ENCODE results near the gene RELB. TPM values are rescaled to one million over a fixed set of nuclear protein-coding genes. Genes with fewer than 3 reads are reported as not detected.

RELB gene
- total and polyA plus RNA-seq, 10 of the 15 experiments (the other 5 are each of a cell fraction or from before 2014, with no cell fraction given), result 0.66 to 43.8 (median 12.8) TPM

DNA sequence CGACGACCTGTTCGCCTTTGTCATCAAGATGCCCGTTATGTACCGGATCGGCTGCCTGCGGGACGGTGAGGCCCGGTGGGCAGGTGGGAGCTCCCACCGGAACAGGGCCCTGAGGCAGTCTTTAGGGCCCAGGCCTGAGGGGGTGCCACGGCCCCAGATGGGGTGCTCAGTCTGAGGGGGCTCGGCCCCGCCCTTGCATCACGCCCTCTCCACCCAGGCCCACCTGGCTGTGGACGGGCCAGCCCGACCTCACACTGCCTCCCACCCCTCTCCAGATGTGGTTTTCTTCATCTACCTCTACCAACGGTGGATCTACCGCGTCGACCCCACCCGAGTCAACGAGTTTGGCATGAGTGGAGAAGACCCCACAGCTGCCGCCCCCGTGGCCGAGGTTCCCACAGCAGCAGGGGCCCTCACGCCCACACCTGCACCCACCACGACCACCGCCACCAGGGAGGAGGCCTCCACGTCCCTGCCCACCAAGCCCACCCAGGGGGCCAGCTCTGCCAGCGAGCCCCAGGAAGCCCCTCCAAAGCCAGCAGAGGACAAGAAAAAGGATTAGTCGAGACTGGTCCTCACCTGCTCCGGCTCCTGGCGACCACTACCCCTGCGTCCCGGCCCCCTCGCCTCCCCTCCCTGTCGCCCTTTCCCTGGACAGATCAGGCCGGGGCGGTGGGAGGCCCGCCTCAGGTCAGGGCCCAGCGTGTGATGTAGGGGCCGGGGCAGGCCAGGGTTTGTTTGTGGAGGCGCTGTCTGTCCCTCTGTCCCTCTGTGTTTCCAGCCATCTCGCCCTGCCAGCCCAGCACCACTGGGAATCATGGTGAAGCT, 8.7 kb upstream of the RELB start:
- Histone ChIP-seq H3K27me3 (replicated peaks in 1 of 2; ENCODE audit: control insufficient read depth in 2 of 2, insufficient read depth in 2 of 2, low read length in 1 of 2) (no peaks in the 10 kb centered on the region), H3K36me3 (ENCODE audit: control insufficient read depth in 2 of 2, insufficient read depth in 2 of 2, low read length in 1 of 2) (peaks cover 0 to 24% of the 10 kb centered on the region in 2 experiments; a peak in 3 of 4 replicates), H3K4me1 (ENCODE audit: control insufficient read depth, insufficient read depth, low read length) (peaks cover 12% of the 10 kb centered on the region), H3K9me3 (replicated peaks; ENCODE audit: control insufficient read depth, insufficient read depth, low read length) (no peaks in the 10 kb centered on the region), H2AFZ (ENCODE audit: control insufficient read depth, low read depth, low read length) (no peak overlapping the region), H3K79me2 (ENCODE audit: control insufficient read depth, insufficient read depth, low read length) (no peaks in the 10 kb centered on the region), H3K9ac (ENCODE audit: control insufficient read depth, insufficient read depth, low read length) (no peak overlapping the region), H3K4me2 (ENCODE audit: control insufficient read depth, insufficient read depth) (no peak overlapping the region), H4K20me1 (ENCODE audit: control insufficient read depth, insufficient read depth) (no peaks in the 10 kb centered on the region), H3K4me3 (no peak overlapping the region), H3K27ac (ENCODE audit: control insufficient read depth, insufficient read depth) (no peak overlapping the region)
- WGBS (ENCODE audit: insufficient coverage, insufficient replicate concordance, low lambda C conversion rate, missing lambda C conversion rate), result 96% methylated on average over 39 of the region's 44 CpGs
- ChIA-PET SMC1A (ENCODE audit: uncharacterized antibody, unreplicated experiment) (no interaction called here), CTCF (interaction anchor here (1.5 kb wide), 1 partner anchor 67 kb away, joined by 5 read pairs; no protein-coding TSS in a partner anchor), POLR2A (no interaction called here), RAD21 (ENCODE audit: unreplicated experiment) (interaction anchor here (1.5 kb wide), 1 partner anchor 67 kb away, joined by 5 read pairs; no protein-coding TSS in a partner anchor)
- intact Hi-C loops (cut with micrococcal nuclease; ENCODE audit: unreplicated experiment) (no loop called here), in situ Hi-C loops (cut with MboI) (no loop called here)
- no TSS peak for BruUV-seq (replicated peaks)
- DNase-seq (ENCODE audit: low read depth, low spot score), result no peak
- no peak for FAIRE-seq
- no peak for ATAC-seq
- TF ChIP-seq ESRRA (IDR thresholded peaks at IDR 0.05; ENCODE audit: low read length), result no peak
- TF ChIP-seq RCOR1 (conservative IDR thresholded peaks at IDR 0.05; ENCODE audit: low read depth, low read length), result no peak
- TF ChIP-seq SMC3 (IDR thresholded peaks at IDR 0.05; ENCODE audit: borderline replicate concordance, low read length), result no peak
- no peak for TF ChIP-seq GATAD2B (conservative IDR thresholded peaks at IDR 0.05; ENCODE audit: low read depth)
- TF ChIP-seq CREB1 (IDR thresholded peaks at IDR 0.05; ENCODE audit: low read depth), result no peak
- TF ChIP-seq FOXM1 (IDR thresholded peaks at IDR 0.05; ENCODE audit: low read depth, low read length), result no peak
- TF ChIP-seq, protein P1, sequence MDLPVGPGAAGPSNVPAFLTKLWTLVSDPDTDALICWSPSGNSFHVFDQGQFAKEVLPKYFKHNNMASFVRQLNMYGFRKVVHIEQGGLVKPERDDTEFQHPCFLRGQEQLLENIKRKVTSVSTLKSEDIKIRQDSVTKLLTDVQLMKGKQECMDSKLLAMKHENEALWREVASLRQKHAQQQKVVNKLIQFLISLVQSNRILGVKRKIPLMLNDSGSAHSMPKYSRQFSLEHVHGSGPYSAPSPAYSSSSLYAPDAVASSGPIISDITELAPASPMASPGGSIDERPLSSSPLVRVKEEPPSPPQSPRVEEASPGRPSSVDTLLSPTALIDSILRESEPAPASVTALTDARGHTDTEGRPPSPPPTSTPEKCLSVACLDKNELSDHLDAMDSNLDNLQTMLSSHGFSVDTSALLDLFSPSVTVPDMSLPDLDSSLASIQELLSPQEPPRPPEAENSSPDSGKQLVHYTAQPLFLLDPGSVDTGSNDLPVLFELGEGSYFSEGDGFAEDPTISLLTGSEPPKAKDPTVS (IDR thresholded peaks at IDR 0.05; ENCODE audit: low read depth, low read length), result no peak
- no peak for TF ChIP-seq SMAD1 (IDR thresholded peaks at IDR 0.05; ENCODE audit: low read depth, partially characterized antibody)
- no peak for TF ChIP-seq HDGF (IDR thresholded peaks at IDR 0.05)
- no peak for TF ChIP-seq POLR2A (IDR thresholded peaks at IDR 0.05; ENCODE audit: low read depth, low read length)
- TF ChIP-seq BRCA1 (IDR thresholded peaks at IDR 0.05; ENCODE audit: low read depth, low read length), result no peak
- no peak for TF ChIP-seq TCF7 (IDR thresholded peaks at IDR 0.05; ENCODE audit: borderline replicate concordance)
- TF ChIP-seq EGR1 (IDR thresholded peaks at IDR 0.05; ENCODE audit: borderline replicate concordance in 1 of 2, low read depth in 2 of 2, low read length in 2 of 2), result no peak
